GM19468 (cell line): ENCODE data around the gene RASA3.

Experiments used
- ATAC-seq: cut with Tn5 transposase; IDR thresholded peaks from one replicate; pipeline ENCODE4 v1.9.1; 2021; ENCODE audit warnings: mild to moderate bottlenecking, moderate library complexity, moderate number of reproducible peaks; ENCODE audit not compliant: unreplicated experiment; ENCODE audit errors: extremely low read depth

Gene RASA3

GRCh38 chr13:113977976-113978375 lies 154.4 kb downstream of the RASA3 start:
- ATAC-seq, result no peak

DNA sequence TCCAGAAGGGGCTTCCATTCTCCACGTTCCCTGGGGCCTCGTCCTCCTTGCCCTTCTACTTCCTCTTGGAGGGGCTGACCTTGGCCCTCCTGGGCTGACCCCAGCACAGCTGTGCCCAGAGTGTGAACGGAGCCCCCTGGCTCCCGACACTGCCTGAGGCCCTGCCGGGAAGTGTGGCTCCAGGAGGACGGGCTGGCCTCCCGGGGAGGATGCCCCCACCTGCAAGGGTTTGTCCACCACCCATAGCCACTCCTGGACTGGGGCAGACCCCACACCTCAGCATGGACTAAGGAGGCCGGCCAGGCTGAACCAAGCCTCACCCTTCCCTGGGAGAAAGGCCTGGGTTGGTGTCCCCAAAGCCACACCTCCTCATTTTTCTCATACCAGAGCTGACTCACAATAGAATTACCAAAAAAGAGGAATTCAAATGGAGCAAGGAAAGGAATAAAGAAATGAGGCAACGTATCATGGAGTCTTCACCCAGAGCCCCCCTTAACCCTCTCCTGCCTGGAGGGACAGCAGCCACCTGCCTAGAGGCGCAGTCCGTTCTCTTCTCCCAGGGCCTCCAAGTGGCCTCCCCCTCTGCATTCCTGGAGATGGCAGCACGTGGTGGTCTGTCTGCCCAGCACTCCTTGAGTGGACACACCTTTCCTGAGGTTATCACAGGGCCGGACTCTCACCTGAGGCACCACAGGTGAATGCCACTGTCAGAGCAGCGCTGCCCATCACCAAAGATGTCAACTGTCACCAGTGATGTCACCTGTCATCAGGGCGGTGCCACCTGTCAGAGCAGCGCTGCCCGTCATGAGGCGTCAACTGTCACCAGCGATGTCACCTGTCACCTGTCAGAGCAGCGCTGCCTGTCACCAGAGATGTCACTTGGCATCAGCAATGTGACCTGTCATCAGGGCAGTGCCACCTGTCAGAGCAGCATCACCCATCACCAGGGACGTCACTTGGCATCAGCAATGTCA lies 155.4 kb downstream of the RASA3 start:
- ATAC-seq, result no peak

DNA sequence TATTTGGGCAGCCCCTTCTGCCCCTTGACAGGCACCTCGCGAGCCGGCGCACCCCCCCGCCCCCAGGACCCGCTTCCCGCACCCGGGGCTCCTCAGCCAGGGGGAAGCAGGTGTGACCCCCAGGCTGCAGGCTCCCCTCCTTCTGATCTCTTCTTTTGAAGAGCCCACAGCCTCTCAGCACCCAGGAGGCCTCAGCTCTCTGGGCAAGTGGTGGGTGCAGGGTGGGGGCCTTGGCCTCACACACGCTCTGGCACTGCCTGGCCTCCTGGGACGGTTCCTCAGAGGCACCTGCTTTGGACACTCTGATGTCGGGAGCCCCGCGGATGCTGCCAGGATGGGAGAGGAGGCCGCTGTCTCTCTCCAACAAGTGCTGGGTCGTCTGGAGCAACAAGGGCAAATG lies 157.0 kb downstream of the RASA3 start:
- ATAC-seq, result no peak

DNA sequence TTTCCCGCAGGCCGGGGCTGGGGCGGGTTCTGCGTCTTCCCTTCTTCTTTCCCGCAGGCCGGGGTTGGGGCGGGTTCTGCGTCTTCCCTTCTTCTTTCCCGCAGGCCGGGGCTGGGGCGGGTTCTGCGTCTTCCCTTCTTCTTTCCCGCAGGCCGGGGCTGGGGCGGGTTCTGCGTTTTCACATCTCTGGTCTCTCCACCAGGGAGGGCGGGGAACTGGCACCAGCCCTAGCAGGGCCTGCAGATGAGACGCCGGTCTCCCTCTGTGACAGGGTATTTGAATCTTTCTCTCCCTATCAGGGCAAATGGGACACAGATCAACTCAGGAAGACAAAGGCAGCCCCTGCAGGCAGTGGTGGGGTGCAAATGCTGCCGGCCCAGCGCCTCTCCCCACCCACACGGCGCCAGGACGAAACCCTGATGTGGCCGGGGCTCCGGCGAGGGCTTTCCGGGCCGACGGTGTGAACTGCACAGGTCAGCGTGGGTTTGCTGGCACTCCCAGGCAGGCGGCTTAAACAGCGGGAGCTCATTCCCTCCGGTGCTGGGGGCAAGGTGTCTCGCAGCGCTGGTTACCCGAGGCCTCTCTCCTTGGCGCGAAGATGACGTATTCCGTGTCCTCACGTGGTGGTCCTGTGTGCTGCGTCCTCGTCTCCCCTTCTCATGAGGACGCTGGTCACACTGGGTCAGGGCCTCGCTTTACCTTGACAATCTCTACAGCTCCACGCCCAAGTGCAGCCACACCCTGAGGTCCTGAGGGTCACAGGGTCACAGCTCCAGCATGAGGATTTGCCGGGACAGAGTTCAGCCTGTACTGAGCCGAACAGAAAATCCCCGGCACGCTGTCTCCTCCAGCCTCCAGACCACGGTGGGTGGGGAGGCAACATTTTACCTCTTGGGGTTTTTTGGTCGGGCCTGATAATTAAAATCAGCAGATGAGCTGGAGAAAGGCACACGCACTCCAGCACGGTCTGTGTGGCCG lies 157.8 kb downstream of the RASA3 start:
- ATAC-seq, result no peak

DNA sequence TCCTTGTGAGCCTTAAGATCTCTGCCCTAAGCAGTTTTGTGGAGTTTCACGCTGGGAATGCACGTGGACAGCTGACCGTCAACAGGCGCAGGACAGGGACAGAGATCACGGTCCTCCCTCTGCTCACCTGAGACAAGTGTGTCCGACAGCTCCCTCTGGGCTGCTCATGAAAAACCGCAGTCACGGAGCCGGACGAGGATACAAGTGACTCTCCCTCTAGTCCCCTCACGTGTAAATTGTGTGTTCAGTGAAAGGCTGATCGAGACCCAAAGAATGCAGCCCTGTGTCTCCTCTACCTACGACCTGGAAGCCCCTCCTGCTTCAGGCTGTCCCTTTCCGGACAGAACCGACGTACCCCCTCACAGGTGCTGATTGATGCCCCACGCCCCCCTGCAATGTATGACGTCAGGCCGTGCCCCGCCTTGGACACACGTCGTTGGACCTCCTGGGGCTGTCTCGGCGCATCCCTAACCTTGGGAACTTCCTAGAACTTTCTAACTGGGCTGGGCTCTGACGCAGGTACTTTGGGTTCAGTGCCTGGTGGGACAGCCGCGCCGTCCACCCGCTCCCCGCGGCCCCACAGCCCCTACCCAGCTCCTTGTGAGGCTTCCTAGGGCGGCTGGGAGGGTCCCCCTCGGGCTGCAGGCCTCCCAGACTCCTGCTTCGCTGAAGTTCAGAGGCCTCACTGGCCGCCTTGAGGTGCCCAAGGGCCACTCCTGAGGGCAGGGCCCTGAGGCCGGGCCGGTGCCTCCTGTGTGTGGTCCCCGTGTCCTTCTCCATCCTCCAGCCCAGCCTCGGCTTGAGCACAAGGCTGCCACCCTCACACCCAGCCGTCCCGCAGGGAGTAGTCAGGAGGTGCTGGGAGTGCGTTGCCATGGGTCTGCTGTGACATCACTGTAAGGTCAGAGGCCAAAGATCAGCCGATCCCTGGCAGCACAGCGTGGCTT lies 158.9 kb downstream of the RASA3 start, which contains the start of gene C13orf46:
Gene C13orf46 (minus strand): TSS at position 859 of the 947 bp plus-strand sequence. CDS start 79 bp downstream, at position 780.
- ATAC-seq, result no peak

DNA sequence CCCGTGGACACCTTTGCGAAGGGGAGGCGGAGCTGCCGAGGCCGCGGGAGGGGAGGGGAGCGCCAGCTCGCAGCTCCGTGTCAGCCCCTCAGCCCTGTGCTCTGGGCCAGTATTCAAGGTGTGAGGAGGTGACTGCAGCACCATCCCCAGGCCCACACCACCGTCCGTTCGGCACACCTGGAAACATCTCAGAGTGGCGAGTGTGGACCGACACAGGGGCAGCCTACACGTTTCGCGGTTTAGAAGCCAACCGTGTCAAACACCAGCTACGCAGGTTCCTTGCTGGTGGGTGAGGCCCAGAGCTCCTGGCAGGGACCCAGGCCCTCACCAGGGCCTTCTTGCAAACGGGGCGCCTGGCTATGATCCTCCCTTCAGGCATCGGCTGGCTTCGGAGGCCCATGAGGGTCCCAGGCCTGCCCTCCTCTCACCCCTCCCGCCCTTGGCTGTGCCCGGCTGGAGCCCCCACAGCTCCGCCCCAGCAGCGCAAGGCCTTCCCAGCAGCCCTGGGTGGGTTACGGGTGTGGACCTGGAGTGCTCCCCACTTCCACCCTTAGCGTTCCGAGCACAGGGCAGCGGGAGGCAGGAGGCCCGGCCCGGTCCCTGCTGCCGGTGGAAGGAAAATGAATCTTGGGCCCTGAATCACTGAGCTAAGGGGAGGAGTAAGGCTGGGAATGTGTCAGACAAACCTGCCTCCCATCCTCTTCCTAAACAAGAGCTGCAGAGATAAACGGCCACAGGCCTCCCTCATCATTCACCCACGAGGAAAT lies 159.8 kb downstream of the RASA3 start:
- ATAC-seq, result no peak

DNA sequence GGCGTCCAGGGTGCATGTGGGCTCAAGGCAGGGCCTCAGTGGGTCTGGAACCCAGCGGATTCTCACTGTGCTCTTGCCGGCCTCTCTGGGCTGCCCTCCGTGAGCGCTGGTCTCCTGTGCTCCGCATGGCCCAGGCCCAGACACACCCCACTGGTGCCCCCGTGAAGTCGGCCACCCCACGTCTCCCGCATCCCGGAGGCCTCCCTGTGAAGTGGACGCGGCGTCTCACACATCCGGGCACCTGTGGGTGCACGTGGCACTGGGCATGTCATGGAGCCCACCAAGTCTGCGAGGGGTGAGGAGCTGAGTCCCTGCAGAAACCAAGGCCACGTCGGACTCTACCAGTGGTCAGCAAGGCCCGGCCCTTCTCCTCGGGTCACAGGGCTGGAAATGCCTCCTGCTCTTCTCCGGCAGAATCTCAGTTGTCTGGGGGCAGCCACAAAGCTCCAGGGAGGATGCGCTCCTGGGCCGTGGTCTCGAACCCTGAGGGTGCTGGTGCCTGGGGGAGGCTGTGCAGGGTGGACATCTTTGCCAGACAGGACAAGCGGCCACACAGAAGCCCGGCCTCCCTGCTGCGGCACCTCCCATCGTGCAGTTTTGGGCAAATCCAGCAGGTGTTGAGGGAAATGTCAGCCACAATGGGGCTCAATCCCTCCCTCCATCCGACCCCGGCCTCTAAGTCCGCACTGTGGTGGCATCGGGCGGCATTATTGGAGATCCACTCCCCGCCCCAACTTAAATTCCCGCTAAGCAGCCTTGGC lies 160.8 kb downstream of the RASA3 start:
- no peak for ATAC-seq

GRCh38 chr13:113970810-113971470 lies 161.5 kb downstream of the RASA3 start:
- ATAC-seq, result no peak

GRCh38 chr13:113969973-113970611 lies 162.3 kb downstream of the RASA3 start:
- ATAC-seq, result no peak

DNA sequence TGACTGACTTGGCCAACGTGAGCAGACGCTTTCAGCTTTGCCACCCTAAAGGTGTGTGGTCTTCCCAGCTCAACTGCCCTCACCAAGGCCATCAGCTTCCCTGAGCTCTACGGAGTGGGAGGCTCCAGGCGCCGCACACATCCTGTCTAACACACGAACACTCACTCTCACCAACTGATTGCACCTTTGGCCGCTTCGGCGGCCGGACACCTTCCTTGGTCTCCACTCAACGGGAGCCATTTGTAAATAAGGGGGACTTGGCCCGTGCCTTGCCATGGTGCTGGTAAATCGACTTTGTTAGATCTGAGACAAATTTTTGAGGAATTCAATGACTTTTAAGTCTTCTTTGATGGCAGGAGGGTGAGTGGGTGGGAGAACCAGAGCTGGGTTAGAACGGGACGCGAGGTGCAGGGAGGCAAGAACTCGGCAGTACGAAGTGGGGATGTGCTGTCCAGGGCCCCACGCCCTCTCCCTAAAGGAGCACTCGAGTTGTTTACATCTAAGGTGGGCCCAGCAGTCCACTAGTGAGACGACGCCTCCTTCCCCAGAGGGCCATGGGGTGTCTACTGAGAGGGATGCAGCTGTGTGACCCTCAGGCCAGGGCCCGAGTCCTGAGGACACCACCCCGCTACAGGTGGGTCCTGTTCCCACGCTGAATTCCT lies 163.0 kb downstream of the RASA3 start:
- no peak for ATAC-seq

GRCh38 chr13:113968463-113969310 lies 163.7 kb downstream of the RASA3 start:
- ATAC-seq, result no peak

DNA sequence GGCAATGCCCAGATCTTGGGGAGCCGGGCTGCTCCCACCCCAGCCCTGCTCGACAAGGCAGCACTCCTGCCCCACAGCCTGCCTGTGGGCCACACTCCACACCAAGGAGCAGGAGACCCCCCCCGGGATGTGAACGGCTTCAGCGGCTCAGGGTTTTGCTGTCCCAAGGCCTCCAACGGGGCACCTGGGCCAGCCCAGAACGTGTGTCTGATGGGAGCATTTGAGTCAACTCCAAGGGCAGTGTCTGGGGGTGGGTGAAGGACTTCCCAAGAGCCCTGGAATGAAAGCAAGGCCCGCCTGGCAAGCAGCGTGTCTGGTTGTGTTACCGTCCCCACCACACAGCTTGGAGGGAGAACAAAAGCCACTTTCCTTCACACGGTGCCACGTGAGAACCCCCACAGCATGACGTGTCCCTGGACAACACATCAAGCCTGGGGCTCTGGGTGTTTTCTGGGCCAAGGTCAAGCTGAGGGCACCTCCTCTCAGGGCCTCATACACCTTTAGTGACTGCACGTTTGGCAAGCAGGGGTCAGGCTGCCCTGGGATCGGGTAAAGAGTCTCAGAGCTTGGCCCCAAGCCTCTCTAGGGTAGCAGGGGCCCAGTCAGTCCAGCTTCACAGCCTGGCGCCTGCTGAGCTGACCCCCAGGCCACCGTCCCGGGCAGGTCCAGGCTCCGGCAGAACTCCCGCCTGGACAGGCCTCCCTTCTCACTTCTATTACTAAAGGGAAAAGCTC lies 164.5 kb downstream of the RASA3 start:
- no peak for ATAC-seq

DNA sequence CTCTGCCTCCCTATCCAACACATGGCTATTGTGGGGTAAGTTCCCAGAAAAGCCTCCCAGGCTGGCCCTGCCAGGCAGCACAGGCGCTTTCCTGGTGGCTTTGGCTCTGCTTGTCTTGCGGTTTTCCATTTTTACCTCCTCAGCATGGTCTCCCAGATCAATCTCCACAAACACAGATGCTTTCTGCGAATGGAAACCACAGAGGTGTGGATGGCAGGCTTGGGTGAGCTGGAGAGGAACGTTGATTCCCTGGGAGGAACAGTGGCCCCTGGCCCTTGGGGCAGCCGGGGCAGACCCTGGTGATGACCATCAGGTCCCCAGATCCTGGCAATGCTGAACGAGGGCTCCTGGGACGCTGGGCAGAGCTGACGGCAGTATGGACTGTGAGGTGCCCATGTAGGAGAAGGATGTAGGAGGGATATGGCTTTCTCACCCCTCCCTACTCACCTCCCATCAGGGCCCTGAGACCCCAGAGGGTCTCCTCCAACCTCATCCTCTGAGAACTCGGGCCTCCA lies 165.2 kb downstream of the RASA3 start:
- ATAC-seq, result no peak

DNA sequence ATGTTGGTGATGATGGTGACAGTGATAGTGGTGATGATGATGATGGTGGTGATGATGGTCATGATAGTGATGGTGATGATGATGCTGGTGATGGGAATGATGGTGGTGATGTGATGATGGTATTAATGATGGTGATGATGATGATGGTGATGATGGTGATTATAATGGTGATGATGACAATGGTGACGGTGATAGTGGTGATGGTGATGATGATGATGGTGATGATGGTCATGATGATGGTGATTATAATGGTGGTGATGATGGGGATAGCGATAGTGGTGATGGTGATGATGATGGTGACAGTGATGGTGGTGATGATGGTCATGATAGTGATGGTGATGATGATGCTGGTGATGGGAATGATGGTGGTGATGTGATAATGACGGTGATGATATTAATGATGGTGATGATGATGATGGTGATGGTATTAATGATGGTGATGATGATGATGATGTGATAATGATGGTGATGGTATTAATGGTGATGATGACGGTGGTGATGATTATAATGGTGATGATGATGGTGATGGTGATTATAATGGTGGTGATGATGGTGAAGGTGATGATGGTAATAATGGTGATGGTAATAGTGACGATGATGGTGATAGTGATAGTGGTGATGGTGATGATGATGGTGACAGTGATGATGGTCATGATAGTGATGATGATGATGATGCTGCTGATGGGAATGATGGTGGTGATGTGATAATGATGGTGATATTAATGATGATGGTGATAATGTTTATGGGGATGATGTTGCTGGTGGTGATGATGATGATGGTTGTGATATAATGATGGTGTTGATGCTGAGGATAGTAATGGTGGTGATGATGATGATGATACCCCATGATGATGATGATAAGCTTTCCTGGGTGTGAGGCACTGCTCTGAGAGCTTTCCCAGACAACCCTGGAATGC lies 166.2 kb downstream of the RASA3 start:
- no peak for ATAC-seq
